A549 (cell line): ENCODE data around the gene NPTXR.

ENCODE experiments used
- EHMT2 ChIP-seq: fragments of 200-600 bp; sonication (generic); IDR thresholded peaks from 2 replicates; pipeline ENCODE4 v1.6.1; 2016; ENCODE audit warnings: antibody characterized with exemption, low read depth, mild to moderate bottlenecking, moderate library complexity
- FOSL2 ChIP-seq, 2 experiments: fragments of 450-650 bp in 1 of 2; fragments of >200 bp in 1 of 2; sonication (Bioruptor Twin) in 1 of 2; formaldehyde crosslinking; IDR thresholded peaks; 2 replicates each; pipeline versions ENCODE4 v1.5.0 to v1.6.1; 2016 to 2020; ENCODE audit warnings: mild to moderate bottlenecking in 1 of 2, moderate library complexity in 1 of 2
- MAZ ChIP-seq: fragments of 150-350 bp; IDR thresholded peaks from 2 replicates; pipeline ENCODE4 v1.6.1; 2014; ENCODE audit warnings: antibody characterized with exemption, low read depth, low read length, borderline replicate concordance
- NR3C1 ChIP-seq: fragments of >200 bp; sonication (Bioruptor Twin); formaldehyde crosslinking; IDR thresholded peaks from 3 replicates; pipeline ENCODE4 v1.6.1; 2017
- POLR2A ChIP-seq: IDR thresholded peaks from 2 replicates; pipeline ENCODE4 v1.6.1; 2012; ENCODE audit warnings: mild to moderate bottlenecking, low read length
- RAD21 ChIP-seq, 2 experiments: fragments of >200 bp in 1 of 2; sonication (Bioruptor Twin) in 1 of 2; formaldehyde crosslinking in 1 of 2; IDR thresholded peaks in 1 of 2; conservative IDR thresholded peaks in 1 of 2; 2 replicates in 1 of 2; 3 replicates in 1 of 2; pipeline ENCODE4 v1.6.1; 2012 to 2018; ENCODE audit warnings: inconsistent platforms in 1 of 2
- TF ChIP-seq, protein P1 (sequence below): fragments of >200 bp; sonication (Bioruptor Twin); formaldehyde crosslinking; IDR thresholded peaks from 3 replicates; pipeline ENCODE4 v1.5.1; 2016
- TF ChIP-seq, protein P2 (sequence below): fragments of 150-350 bp; IDR thresholded peaks from 2 replicates; pipeline ENCODE4 v1.6.1; 2014; ENCODE audit warnings: low read depth, mild to moderate bottlenecking, low read length
- TF ChIP-seq, protein P3 (sequence below): fragments of 250-450 bp; sonication (Bioruptor Pico); IDR thresholded peaks from 2 replicates; pipeline ENCODE4 v1.5.0; 2020; ENCODE audit warnings: low read depth, mild to moderate bottlenecking, moderate library complexity
- TF ChIP-seq, protein P4 (sequence below): fragments of 450-650 bp; IDR thresholded peaks from 2 replicates; pipeline ENCODE4 v1.6.1; 2014; ENCODE audit warnings: antibody characterized with exemption

DNA sequence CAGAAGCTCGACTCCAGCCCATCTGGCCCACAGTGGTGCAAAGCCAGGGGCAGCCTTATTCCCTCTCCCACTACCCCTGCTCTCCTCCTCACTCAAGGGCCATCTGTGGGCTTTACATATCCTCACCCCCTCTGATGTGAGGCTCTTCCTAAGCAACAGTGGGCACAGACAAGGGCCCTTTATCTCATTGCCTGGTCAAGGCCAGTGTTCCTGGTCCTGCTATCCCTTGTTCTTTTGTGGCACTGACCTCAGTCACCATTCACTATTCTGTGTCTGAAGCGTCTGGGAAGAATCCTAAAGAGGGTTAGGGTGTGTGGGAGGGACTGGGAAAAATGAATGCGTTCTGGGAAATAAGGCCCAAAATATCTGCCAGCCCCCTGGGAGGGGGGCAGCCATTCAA lies 57.2 kb downstream of the NPTXR start:
- TF ChIP-seq, protein P1, sequence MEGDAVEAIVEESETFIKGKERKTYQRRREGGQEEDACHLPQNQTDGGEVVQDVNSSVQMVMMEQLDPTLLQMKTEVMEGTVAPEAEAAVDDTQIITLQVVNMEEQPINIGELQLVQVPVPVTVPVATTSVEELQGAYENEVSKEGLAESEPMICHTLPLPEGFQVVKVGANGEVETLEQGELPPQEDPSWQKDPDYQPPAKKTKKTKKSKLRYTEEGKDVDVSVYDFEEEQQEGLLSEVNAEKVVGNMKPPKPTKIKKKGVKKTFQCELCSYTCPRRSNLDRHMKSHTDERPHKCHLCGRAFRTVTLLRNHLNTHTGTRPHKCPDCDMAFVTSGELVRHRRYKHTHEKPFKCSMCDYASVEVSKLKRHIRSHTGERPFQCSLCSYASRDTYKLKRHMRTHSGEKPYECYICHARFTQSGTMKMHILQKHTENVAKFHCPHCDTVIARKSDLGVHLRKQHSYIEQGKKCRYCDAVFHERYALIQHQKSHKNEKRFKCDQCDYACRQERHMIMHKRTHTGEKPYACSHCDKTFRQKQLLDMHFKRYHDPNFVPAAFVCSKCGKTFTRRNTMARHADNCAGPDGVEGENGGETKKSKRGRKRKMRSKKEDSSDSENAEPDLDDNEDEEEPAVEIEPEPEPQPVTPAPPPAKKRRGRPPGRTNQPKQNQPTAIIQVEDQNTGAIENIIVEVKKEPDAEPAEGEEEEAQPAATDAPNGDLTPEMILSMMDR = no peak
- TF ChIP-seq MAZ (no peak), RAD21 (conservative IDR thresholded peaks at IDR 0.05 in 1 of 2, IDR thresholded peaks at IDR 0.05 in 1 of 2) (no peak), POLR2A (no peak), EHMT2 (no peak), FOSL2 (IDR thresholded peaks at IDR 0.05) (no peak), FOSL2 (CRISPR knock-in tag; IDR thresholded peaks at IDR 0.05) (no peak), NR3C1 (no peak)
- TF ChIP-seq, protein P2, sequence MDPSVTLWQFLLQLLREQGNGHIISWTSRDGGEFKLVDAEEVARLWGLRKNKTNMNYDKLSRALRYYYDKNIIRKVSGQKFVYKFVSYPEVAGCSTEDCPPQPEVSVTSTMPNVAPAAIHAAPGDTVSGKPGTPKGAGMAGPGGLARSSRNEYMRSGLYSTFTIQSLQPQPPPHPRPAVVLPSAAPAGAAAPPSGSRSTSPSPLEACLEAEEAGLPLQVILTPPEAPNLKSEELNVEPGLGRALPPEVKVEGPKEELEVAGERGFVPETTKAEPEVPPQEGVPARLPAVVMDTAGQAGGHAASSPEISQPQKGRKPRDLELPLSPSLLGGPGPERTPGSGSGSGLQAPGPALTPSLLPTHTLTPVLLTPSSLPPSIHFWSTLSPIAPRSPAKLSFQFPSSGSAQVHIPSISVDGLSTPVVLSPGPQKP = no peak
- TF ChIP-seq, protein P3, sequence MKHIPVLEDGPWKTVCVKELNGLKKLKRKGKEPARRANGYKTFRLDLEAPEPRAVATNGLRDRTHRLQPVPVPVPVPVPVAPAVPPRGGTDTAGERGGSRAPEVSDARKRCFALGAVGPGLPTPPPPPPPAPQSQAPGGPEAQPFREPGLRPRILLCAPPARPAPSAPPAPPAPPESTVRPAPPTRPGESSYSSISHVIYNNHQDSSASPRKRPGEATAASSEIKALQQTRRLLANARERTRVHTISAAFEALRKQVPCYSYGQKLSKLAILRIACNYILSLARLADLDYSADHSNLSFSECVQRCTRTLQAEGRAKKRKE = no peak
- TF ChIP-seq, protein P4, sequence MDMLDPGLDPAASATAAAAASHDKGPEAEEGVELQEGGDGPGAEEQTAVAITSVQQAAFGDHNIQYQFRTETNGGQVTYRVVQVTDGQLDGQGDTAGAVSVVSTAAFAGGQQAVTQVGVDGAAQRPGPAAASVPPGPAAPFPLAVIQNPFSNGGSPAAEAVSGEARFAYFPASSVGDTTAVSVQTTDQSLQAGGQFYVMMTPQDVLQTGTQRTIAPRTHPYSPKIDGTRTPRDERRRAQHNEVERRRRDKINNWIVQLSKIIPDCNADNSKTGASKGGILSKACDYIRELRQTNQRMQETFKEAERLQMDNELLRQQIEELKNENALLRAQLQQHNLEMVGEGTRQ = no peak
